ENCODE measurements around the gene ARHGEF3.

DNA sequence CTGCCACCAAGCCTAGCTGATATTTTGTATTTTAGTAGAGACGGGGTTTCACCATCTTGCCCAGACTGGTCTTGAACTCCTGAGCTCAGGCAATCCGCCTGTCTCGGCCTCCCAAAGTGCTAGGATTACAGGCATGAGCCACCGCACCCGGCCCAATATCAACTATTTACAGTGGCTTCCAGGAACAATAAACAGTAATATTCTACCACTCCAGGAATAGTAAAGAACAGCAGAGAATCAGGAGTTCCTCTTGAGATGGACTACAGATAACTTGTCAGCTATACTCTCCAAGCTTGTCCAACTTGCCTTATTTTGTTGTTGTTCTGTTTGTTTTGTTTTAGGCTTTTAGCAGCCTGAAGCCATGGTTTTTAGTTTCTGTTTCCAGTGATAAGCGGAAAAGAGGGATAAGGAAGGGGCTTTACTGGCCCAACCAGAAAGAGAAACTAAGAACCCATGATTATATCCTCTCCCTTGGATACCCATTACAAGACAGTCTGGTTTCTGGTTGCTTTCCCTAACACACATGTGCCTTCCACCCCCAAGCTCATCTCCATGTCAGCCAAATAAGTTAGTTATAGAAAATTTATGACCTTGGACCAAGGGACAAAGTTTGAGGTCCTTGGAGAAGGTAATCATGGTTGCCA is 36.7 kb downstream of the ARHGEF3 start:
- TF ChIP-seq, protein P1, sequence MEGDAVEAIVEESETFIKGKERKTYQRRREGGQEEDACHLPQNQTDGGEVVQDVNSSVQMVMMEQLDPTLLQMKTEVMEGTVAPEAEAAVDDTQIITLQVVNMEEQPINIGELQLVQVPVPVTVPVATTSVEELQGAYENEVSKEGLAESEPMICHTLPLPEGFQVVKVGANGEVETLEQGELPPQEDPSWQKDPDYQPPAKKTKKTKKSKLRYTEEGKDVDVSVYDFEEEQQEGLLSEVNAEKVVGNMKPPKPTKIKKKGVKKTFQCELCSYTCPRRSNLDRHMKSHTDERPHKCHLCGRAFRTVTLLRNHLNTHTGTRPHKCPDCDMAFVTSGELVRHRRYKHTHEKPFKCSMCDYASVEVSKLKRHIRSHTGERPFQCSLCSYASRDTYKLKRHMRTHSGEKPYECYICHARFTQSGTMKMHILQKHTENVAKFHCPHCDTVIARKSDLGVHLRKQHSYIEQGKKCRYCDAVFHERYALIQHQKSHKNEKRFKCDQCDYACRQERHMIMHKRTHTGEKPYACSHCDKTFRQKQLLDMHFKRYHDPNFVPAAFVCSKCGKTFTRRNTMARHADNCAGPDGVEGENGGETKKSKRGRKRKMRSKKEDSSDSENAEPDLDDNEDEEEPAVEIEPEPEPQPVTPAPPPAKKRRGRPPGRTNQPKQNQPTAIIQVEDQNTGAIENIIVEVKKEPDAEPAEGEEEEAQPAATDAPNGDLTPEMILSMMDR (IDR thresholded peaks at IDR 0.05; ENCODE audit: poor library complexity): no peak
- TF ChIP-seq EZH2 (IDR thresholded peaks at IDR 0.05; ENCODE audit: borderline replicate concordance): no peak
- TF ChIP-seq EZH2phosphoT487 (IDR thresholded peaks at IDR 0.05; ENCODE audit: low read depth, severe bottlenecking, unreplicated experiment): no peak
